GM19240 (cell line): Measurements from ENCODE around the gene SEC23A.
"Not testable (repeated sequence)": the region's sequence is repeated elsewhere in the genome, so short reads cannot be mapped to it uniquely, and the experiment has no call there.

Experiments
- DNase-seq: peaks from one replicate; pipeline ENCODE4 v3.0.0; 2011; ENCODE audit warnings: low spot score; ENCODE audit not compliant: insufficient read length

The SEC23A gene

DNA sequence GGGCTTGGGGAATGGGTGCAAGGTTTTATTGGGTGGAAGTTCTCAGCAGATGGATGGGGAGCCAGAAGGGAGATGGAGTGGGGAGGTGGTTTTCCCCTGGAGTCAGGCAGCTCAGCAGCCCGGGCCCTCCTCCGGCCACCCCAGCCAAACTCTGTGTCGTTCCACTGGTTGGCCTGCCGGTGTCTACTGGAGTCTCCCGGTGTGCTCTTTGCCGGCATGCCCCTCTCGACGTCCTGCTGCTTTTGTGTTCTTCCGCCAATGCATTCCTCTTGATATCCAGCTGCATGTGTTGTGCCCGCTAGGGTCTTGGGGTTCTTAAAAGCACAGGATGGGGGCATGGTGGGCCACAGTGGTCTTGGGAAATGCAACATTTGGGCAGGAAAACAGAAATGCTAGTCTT lies 72.8 kb downstream of the SEC23A start:
- no peak for DNase-seq

DNA sequence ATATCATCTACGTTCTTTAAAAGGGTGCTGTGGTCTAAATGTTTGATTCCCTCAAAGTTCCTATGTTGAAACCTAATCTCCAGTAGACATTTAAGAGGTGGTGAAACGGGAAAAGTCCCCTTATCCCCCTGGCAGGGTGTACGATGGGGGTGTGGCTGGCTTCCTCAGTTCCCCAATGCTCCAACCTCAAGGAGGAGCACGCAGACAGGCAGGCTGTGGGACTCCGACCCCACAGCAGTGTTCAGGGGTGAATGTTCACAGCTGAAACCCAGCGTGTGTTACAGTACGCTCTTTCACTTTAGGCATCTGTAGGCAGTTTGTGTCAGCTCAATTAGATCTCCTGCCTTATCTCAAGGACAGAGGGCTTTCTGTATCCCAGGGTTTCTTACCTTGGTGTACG lies 73.2 kb downstream of the SEC23A start:
- DNase-seq: no peak

DNA sequence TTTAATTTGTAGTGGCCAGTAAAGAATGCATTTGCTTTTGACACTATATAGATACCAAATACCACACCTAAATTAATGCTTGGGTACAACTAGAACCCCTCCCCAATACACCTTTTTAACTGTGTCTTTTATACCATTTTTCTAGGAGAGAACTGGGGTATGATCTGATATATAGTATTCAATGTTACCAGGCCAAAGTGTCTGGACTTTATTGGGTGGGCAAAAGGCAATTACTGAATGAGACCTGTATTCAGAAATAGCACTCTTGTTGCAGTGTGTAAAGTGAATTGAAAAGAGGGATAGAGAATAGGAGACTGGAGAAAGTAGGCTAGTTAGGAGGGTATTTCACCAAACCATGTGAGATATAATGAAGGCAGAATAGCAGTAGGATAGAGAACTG lies 74.4 kb downstream of the SEC23A start:
- DNase-seq: no peak

DNA sequence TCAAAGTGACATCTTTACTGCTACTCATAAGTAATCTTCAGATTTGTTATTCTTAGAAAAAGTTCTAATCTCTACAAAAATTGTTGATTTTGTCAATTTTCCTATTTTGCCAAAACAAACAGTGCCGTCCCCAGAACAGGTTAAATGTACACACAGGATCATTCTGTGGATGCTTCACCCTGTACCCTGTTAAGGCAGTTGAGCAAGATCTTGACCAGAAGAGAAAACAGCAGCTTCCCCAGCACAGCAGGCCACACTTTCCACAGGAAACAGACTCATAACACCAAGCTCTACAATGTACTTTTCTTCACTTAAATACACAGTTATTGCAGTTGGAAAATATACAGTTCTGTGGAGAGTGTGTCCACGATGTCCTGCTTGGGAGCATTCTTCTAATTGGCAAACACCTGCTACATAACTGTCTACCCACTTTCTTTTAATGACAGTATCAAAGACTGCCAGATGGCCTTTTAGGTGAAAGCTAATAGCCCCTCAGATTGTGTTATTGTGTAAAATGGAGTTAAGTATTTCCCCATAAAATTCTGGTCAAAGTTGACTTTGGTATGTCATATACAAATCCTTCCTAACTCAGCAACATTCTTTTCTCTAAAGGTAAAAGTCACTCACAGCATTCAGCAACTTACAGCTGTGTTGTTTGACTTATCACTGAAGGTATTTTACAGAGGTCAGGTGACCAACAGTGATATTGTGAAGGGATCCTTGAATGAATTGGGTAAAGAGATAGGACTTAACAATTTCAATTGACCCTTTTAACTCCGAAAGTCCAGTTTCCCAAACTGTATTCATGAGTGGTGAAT lies 77.0 kb downstream of the SEC23A start:
- no peak for DNase-seq

DNA sequence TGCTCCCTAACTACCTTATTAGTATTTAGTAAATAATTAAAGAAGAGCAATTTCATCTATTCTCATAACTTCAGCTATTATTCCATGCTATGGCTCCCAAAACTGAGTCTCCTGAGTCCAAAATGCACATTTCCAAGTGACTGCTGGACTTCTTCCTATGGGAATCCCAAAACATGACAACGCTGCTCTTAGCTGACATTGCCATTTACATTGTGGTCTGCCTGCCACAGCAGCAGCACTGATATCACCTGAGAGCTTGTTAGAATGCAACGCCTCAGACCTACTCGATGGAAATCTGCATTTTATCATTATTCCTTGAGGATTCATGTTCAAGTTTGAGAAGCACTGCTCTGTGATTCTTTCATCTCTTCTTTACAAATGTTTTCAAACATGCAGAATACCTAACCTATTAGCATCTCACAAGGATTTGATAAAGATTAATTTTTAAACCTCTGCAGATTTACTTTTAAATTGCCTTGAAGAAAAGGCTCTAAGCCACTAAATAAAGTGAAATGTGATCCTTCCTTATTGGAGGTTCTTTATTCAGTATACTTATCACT lies 77.7 kb downstream of the SEC23A start:
- no peak for DNase-seq

DNA sequence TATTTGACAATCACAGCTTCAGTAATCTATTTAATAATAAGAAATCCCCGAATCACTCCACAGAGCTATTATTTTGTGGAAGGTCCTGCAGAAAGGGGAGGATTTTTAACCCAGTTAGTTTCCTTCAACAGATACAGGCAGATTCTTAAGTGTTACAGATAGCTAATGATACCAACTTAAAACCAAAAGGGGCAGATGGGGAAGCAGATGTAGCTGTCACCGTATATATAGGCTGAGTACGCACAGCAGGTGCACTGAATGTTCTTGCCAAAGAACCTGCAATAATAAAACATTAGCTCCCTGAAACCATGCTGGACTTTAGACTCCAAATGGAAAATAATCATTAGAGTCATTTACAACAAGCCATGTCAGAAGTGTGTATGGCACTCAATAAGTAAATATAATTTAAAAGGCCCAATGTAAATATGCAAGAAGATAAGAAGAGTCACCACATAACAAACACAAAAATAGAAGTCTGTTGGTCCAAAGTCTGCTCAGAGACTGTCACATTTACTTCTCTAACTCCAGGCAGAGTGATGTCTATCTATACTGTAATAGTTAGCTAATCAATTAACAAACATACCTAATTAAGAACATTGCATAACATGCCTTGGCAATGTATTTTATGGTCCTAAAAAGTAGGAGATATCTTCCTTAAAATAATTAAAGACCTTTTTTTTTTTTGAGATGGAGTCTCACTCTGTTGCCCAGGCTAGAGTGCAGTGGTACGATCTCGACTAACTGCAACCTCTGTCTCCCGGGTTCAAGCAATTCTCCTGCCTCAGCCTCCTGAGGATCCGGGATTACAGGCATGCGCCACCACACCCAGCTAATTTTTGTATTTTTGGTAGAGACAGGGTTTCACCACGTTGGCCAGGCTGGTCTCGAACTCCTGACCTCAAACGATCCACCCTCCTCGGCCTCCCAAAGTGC lies 78.8 kb downstream of the SEC23A start:
- no peak for DNase-seq

DNA sequence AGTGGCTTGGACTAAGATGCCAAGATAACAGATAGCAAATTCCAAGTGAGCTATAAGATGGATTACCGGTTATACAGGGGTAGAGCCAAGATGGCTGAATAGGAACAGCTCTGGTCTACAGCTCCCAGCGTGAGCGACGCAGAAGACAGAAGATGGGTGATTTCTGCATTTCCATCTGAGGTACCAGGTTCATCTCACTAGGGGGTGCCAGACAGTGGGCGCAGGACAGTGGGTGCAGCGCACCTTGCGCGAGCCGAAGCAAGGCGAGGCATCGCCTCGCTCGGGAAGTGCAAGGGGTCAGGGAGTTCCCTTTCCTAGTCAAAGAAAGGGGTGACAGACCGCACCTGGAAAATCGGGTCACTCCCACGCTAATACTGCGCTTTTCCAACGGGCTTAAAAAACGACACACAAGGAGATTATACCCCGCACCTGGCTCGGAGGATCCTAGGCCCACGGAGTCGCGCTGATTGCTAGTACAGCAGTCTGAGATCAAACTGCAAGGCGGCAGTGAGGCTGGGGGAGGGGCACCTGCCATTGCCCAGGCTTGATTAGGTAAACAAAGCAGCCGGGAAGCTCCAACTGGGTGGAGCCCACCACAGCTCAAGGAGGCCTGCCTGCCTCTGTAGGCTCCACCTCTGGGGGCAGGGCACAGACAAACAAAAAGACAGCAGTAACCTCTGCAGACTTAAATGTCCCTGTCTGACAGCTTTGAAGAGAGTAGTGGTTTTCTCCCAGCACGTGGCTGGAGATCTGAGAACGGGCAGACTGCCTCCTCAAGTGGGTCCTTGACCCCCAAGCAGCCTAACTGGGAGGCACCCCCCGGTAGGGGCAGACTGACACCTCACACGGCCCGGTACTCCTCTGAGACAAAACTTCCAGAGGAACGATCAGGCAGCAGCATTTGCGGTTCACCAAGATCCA lies 85.7 kb downstream of the SEC23A start:
- DNase-seq: not testable (repeated sequence)

DNA sequence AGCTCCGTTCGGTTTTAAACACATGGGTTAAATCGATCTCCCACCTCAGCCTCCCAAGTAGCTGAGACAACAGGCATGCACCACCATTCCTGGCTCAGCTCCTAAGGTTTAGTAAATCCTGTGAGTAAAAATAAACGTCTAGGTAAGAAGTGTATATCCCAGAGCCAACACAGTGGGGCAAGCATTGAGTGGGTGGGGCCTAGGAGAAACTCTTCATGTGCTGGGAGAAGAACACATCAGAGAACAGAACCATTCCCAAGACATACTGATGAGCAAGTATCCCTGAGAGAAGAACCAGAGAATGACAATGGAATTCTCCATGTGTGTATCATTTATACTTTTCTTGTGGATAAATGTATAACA lies 86.3 kb downstream of the SEC23A start:
- no peak for DNase-seq

DNA sequence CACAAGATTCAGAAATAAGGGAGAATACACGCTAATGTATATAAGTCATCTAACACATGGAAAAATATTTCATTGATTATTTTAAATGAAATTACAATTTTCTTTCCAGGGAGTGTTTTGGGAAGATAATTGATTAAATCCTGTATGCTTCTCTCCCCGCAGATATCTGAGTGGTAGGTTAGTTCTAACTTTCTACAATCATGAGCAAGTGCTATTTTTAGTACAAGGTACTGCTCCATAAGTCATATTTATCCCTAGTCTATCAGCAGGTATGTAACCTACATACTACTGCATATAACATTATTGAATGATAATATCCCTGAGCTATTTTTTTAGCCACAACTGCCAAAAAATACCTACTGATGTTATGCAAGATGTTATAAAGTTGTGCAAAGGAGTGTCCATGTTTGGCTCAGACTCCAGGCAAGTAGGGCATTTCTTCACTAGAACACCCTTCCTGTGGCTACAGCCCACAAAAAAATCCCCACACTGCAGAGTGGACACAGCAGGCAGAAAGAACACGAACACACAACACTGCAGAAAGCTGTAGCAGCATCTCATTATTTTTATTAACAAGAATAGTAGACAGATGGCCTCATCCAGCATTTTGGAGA lies 87.0 kb downstream of the SEC23A start:
- DNase-seq: no peak

DNA sequence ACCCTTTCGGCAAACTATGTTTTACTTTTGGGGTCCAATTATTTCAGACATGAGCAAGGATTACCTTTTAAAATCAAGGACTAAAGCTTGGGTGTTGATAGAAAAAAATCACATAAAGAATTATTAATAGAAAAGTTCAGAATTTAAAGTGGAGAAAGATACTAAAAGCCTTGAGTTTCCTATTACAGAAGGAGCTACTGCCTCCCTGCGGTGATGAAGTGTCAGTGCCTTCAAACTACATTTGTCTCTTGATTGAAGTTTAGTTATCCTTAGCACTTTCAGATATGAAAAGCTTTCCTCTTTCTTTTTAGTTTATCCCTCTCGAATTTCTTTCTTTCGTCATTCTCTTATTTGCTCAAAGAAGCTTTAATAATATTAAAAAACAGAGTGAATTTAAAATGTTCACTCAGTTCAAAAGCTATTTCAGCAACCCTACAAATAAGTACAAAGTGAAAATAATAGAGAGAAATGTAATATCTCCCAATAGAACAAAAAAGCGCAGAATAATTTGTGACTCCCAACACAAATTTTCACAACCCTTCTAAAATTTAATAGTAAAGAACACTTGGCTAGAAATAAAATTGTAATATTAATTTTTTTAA lies 87.6 kb downstream of the SEC23A start:
- DNase-seq: peak; percentile 20

DNA sequence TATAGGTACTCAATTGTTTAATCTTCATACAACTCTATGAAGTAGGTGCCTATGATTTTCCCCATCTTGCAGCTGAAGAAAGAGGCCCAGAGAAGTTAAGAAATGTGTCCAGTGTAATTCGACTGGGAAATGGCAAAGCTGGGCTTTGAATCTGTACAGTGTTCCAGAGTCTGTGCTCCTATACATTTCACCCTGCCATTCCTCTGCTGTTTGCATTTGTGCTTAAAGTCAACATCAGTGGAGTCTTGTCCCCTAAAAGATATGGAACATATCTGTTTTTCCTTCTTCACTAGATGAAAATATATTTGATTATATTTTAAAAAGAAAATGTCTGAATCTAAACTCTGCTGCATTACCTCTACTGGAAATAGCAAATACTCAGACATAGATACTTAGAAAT lies 88.6 kb downstream of the SEC23A start:
- no peak for DNase-seq

DNA sequence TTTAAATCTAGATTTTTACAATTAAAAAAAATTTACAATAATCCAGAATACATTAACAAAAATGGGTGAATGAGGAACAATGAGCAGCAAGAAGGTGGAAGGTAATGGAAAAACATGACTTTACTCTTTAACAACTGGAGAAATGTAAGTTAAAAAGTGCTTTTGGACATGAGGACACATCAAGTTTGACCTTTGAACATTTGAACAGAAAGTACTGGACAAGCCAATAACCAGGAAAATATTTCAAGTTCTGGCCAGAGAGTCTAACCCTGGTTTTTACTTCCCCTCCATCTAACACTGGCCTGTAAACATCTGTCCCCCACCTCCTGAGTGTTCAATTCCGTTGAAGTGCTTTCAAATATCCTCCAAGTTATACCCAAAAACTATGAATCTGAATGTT lies 94.1 kb downstream of the SEC23A start:
- DNase-seq: not testable (repeated sequence)

DNA sequence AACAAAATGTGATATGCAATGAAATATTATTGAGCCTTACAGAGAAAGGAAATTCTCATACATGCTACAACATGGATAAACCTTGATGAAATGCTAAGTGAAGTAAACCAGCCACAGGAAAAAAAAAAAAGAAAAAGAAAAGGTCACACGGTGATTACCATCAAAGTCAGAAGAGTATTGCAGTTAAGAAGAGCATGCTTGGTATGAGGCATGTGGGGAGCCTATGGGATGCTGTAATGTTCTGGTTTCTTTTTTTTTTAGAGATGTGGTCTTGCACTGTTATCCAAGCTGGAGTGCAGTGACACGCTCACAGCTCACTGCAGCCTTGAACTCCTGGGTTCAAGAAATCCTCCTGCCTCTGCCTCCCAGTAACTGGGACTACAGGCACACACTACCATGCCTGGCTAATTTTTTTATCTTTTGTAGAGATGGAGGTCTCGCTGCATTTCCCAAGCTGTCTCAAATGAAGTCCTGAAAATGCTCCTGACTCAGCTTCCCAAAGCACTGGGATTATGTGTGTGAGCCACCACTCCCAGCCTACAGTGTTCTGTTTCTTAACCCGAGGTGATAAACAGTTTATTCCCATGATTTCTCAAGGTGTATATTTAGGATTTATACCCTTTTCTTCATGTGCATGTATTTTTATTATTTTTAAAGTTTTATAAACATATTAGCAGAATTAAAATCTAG lies 96.2 kb downstream of the SEC23A start:
- DNase-seq: no peak

DNA sequence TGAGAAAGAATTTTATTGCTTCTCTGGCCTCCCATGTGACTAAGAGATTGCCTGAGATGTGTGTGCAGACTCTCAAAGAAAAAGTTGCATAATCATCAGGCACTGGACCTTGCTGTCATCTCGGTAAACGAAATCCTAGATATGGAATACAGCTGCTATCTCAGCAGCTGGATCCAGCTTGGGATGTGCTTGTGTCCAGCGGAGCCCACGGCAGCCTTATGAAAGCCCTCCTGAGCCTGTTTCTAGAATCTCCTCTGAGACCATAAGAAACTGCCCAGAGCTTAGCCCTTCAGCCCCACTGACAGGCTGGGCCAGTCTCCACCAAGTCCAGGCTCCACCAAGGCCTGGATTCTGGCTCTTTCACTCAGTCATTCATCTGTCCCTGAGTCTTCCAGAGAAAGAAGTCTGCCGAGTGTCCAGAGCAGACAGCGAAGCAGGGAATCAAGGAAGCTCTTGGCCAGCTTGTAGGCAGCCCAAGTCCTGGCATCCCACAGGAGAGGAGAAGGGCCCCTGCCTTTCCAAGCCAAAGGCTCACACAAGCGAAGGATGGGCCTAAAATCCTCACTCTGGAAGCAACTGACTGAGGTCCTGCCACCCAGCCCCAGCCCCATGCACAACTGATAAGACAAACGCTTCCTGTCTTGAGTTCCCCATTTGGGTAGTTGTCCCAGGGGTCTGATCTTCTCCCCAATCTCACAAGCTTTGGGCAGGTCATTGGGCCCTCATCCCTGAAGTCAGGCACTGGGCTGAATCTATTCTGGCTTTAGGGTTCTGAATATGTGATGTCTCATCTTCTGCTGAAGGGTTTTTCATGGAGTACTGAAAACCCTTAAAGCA lies 97.8 kb downstream of the SEC23A start:
- DNase-seq: no peak

DNA sequence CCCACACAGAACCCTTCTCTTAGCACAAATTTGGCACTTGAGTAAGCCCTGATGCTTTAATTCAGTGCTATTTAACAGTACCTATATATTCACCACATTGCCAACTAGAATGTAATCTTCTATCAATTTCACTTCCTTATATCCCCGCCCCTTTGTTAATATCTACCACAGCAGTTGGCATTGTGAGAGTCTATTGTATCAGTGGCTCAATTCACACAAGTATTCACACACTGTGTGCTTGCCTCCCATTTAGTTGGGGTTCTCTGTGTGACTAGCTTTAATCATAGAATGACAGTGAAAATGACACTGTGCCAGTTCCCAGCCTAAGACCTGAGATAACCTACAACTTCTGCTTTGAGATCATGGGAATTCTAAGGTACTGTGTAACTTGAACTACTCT lies 103.1 kb downstream of the SEC23A start:
- DNase-seq: no peak

DNA sequence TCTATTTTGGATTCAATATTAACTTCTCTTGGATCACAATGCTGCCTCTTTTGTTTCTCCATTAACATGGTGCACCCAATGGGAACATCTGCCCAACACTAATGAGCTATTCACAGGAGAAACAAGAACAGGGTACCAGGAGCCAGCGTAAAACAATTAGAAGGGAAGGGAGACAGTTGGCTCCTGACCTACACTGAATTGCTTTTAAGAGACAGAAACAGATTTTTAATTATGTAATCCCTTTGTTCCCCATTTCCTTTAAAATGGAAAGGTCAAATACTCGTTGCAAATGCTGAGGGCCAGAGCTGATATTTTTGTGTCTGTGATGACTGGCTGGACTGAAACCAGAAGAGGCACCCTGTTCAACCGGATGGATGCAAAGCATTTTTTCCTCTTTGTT lies 108.3 kb downstream of the SEC23A start:
- no peak for DNase-seq

DNA sequence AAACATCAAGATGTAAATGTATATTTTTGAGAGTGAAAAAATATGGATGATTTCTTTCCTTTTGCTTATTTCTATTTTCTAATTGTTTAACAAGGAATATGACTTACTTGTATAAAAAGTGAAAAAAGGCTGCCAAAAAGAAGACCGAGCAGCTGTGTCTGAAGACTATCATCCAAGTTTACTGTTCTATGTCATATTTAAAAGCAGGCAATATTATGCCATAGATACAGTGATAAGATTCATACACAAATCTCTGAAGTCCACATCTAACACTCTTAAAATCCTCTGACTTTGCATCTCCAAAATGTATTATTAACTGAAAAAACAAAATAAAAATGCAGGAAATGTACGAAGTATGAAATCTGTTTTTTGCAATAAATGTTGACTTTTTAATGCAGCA lies 109.1 kb downstream of the SEC23A start:
- no peak for DNase-seq

DNA sequence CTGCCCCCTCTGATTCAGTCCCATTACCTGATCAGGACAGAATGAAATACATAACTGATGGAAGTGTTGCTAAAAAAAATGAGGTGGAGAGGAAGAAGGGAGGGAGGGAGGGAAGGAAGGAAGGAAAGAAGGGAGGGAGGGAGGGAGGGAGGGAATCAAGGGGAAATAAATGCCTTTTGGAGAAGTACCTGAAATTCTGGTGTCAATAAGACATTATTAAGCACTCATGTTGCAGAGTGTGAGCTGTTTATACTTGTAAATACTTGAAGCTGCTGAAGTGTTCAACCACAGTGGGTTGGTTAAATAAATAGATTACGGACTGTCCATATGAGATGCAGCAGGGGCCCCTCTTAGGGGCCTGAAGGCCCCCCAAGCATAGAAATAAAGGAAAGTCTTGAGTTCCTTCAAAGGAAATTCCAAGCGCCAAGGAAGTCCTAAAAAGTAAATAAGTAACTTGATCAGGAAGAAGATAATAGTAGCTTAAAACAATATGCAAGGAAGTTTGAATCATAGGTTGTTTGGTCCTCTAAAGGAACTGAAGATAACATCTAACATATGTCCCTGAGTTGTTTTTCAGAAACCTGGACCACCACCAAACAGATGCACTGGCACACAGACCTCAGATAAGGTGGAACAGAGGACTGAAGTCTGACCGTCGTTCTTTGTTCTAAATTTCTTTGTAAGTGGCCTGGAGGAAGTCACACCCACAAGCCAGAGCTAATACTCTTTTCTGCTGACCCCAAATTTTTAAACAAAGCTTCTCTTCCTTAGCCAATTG lies 110.8 kb downstream of the SEC23A start:
- DNase-seq: no peak
